ENCODE results near the gene PLCB1. TPM values are rescaled to one million over a fixed set of nuclear protein-coding genes. Genes with fewer than 3 reads are reported as not detected.

PLCB1 gene
- total RNA-seq, 4 donors from 2014 or later, result 13.5 to 110 (median 30.4) TPM

GRCh38 chr20:8357703-8358102 is 225.6 kb downstream of the PLCB1 start:
- H3K27ac ChIP-seq, result no peak overlapping the region
- intact Hi-C loops (cut with DNase I; ENCODE audit: low total_unique reads), result no loop called here

GRCh38 chr20:8360035-8360434 is 228.0 kb downstream of the PLCB1 start:
- no peaks in the 10 kb centered on the region for H3K9me3 ChIP-seq
- TF ChIP-seq POLR2A (IDR thresholded peaks at IDR 0.05) (no peak), CTCF (IDR thresholded peaks at IDR 0.05) (no peak)
- no peak overlapping the region for H3K27ac ChIP-seq
- no peak overlapping the region for H3K4me3 ChIP-seq
- no peak for DNase-seq
- no peaks in the 10 kb centered on the region for H3K4me1 ChIP-seq
- H3K27me3 ChIP-seq, result no peaks in the 10 kb centered on the region
- no peaks in the 10 kb centered on the region for H3K36me3 ChIP-seq
- intact Hi-C loops (cut with DNase I; ENCODE audit: low total_unique reads), result no loop called here

More at GRCh38 chr20:8357703-8358102, 225.6 kb downstream of the PLCB1 start:
- Histone ChIP-seq H3K4me3 (no peak overlapping the region), H3K27me3 (no peaks in the 10 kb centered on the region), H3K36me3 (no peaks in the 10 kb centered on the region), H3K9me3 (no peaks in the 10 kb centered on the region), H3K4me1 (no peaks in the 10 kb centered on the region)
- TF ChIP-seq CTCF (IDR thresholded peaks at IDR 0.05), result no peak
- TF ChIP-seq POLR2A (IDR thresholded peaks at IDR 0.05), result no peak
- no peak for DNase-seq

GRCh38 chr20:8361006-8361652 is 229.1 kb downstream of the PLCB1 start:
- TF ChIP-seq CTCF (IDR thresholded peaks at IDR 0.05) (peak in 1 of 4 experiments; percentile 16), POLR2A (IDR thresholded peaks at IDR 0.05) (no peak)
- DNase-seq, result no peak
- intact Hi-C loops (cut with DNase I; ENCODE audit: low total_unique reads), result no loop called here

GRCh38 chr20:8361779-8362178 is 229.7 kb downstream of the PLCB1 start:
- H3K27me3 ChIP-seq, result no peaks in the 10 kb centered on the region
- no peak for TF ChIP-seq POLR2A (IDR thresholded peaks at IDR 0.05)
- no peak for TF ChIP-seq CTCF (IDR thresholded peaks at IDR 0.05)
- no peaks in the 10 kb centered on the region for H3K9me3 ChIP-seq
- no peak overlapping the region for H3K27ac ChIP-seq
- no peaks in the 10 kb centered on the region for H3K36me3 ChIP-seq
- no peaks in the 10 kb centered on the region for H3K4me1 ChIP-seq
- intact Hi-C loops (cut with DNase I; ENCODE audit: low total_unique reads), result no loop called here
- no peak overlapping the region for H3K4me3 ChIP-seq
- no peak for DNase-seq

More at GRCh38 chr20:8361006-8361652, 229.1 kb downstream of the PLCB1 start:
- Histone ChIP-seq H3K27ac (no peak overlapping the region), H3K4me1 (no peaks in the 10 kb centered on the region), H3K36me3 (no peaks in the 10 kb centered on the region), H3K4me3 (no peak overlapping the region), H3K9me3 (no peaks in the 10 kb centered on the region), H3K27me3 (no peaks in the 10 kb centered on the region)

- Histone ChIP-seq H3K36me3 (no peaks in the 10 kb centered on the region), H3K4me1 (no peaks in the 10 kb centered on the region), H3K9me3 (no peaks in the 10 kb centered on the region), H3K27me3 (no peaks in the 10 kb centered on the region), H3K27ac (no peak overlapping the region), H3K4me3 (no peak overlapping the region)
- intact Hi-C loops (cut with DNase I; ENCODE audit: low total_unique reads), result no loop called here
- DNase-seq, result no peak
- TF ChIP-seq POLR2A (IDR thresholded peaks at IDR 0.05) (no peak), CTCF (IDR thresholded peaks at IDR 0.05) (no peak)
Measured at GRCh38 chr20:8362457-8362856, 230.4 kb downstream of the PLCB1 start.

All from uterus (tissue), 4 donors.